ENCODE results near the gene MTHFD1L.

MTHFD1L gene

DNA sequence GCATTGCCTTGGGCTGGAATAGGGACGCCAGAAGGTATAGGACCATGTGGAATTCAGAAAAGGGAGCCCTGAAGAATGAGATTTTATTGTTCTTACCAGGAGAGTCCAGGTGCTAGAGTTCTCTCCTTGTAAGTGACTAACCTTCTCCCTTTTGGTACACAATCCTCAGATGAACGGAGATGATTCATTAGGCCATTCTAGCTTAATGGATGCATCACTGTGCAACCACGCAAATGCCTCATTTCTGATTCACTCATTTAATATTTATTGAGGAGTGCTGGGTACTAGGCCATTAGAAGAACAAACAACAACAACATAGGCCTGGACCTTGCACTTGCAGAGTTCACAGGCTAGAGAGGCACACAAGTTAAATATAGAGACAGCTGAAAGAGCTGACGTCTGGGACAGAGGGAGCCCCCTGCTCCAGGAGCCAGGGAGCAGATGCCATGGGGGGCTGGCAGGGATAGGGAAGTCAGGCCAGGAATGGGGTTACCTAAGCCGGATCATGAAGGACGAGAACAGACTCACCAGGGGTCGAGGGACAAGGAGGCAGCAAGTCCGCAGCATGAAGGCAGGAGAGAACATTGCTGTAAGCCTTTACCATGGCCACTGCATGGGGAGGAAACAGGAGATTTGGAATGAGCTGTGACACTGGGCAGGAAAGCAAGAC is 194.7 kb downstream of the MTHFD1L start:
- peak; percentile 78 for ATAC-seq

DNA sequence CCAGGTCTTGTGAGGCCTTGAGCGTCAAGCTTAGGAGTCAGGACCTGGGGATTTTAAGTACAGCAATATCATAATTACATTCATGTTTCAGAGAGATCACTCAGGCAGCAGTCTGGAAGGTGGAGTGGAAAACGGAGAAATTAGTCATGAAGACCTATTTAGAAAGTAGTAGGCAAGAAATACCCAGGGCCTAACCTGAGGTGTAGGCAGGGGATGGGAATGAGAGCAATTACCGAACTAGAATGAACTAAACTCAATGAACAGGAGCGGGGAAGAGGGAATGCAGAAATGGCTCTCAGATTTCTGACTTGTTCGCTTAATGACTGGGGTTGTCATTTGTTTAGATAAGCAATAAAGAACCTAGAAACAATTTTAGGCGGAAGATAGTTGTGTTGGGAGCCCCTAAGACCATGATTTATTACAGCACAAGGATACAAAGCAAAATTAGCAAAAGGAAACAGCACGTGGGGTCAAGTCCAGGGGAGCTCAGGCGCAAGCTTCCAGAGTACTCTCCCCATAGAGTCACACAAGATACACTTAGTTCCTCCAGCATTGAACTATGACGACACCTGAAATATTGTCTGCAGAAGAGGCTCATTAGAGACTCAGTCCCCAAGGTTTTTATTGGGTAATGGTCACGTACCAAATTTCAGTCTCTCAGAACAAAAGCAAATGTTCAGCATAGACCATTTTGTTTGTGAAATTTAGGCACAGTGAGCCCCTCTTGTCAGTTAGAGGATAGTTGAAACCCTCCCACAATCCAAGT is 195.4 kb downstream of the MTHFD1L start:
- ATAC-seq, result no peak
- TF ChIP-seq PPARA (CRISPR knock-in tag; IDR thresholded peaks at IDR 0.05; ENCODE audit: borderline replicate concordance) (no peak), ZNF70 (CRISPR knock-in tag; IDR thresholded peaks at IDR 0.05) (no peak), ZNF565 (CRISPR knock-in tag; conservative IDR thresholded peaks at IDR 0.05; ENCODE audit: low read depth) (no peak), SNAI2 (CRISPR knock-in tag; IDR thresholded peaks at IDR 0.05) (no peak), GLIS3 (CRISPR knock-in tag; IDR thresholded peaks at IDR 0.05) (no peak), ARNTL (CRISPR knock-in tag; IDR thresholded peaks at IDR 0.05; ENCODE audit: borderline replicate concordance, low read depth) (no peak), CSDC2 (CRISPR knock-in tag; IDR thresholded peaks at IDR 0.05) (no peak), ESRRG (CRISPR knock-in tag; IDR thresholded peaks at IDR 0.05) (no peak), OSR1 (CRISPR knock-in tag; IDR thresholded peaks at IDR 0.05) (no peak), ZC3H10 (CRISPR knock-in tag; IDR thresholded peaks at IDR 0.05) (no peak), ZFP3 (CRISPR knock-in tag; IDR thresholded peaks at IDR 0.05) (no peak), ISL1 (CRISPR knock-in tag; IDR thresholded peaks at IDR 0.05) (no peak), RARB (CRISPR knock-in tag; IDR thresholded peaks at IDR 0.05) (no peak)
- TF ChIP-seq, protein P1, sequence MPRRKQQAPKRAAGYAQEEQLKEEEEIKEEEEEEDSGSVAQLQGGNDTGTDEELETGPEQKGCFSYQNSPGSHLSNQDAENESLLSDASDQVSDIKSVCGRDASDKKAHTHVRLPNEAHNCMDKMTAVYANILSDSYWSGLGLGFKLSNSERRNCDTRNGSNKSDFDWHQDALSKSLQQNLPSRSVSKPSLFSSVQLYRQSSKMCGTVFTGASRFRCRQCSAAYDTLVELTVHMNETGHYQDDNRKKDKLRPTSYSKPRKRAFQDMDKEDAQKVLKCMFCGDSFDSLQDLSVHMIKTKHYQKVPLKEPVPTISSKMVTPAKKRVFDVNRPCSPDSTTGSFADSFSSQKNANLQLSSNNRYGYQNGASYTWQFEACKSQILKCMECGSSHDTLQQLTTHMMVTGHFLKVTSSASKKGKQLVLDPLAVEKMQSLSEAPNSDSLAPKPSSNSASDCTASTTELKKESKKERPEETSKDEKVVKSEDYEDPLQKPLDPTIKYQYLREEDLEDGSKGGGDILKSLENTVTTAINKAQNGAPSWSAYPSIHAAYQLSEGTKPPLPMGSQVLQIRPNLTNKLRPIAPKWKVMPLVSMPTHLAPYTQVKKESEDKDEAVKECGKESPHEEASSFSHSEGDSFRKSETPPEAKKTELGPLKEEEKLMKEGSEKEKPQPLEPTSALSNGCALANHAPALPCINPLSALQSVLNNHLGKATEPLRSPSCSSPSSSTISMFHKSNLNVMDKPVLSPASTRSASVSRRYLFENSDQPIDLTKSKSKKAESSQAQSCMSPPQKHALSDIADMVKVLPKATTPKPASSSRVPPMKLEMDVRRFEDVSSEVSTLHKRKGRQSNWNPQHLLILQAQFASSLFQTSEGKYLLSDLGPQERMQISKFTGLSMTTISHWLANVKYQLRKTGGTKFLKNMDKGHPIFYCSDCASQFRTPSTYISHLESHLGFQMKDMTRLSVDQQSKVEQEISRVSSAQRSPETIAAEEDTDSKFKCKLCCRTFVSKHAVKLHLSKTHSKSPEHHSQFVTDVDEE (CRISPR knock-in tag; IDR thresholded peaks at IDR 0.05), result no peak
- TF ChIP-seq, protein P2, sequence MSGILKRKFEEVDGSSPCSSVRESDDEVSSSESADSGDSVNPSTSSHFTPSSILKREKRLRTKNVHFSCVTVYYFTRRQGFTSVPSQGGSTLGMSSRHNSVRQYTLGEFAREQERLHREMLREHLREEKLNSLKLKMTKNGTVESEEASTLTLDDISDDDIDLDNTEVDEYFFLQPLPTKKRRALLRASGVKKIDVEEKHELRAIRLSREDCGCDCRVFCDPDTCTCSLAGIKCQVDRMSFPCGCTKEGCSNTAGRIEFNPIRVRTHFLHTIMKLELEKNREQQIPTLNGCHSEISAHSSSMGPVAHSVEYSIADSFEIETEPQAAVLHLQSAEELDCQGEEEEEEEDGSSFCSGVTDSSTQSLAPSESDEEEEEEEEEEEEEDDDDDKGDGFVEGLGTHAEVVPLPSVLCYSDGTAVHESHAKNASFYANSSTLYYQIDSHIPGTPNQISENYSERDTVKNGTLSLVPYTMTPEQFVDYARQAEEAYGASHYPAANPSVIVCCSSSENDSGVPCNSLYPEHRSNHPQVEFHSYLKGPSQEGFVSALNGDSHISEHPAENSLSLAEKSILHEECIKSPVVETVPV (CRISPR knock-in tag; IDR thresholded peaks at IDR 0.05), result no peak
- TF ChIP-seq, protein P3, sequence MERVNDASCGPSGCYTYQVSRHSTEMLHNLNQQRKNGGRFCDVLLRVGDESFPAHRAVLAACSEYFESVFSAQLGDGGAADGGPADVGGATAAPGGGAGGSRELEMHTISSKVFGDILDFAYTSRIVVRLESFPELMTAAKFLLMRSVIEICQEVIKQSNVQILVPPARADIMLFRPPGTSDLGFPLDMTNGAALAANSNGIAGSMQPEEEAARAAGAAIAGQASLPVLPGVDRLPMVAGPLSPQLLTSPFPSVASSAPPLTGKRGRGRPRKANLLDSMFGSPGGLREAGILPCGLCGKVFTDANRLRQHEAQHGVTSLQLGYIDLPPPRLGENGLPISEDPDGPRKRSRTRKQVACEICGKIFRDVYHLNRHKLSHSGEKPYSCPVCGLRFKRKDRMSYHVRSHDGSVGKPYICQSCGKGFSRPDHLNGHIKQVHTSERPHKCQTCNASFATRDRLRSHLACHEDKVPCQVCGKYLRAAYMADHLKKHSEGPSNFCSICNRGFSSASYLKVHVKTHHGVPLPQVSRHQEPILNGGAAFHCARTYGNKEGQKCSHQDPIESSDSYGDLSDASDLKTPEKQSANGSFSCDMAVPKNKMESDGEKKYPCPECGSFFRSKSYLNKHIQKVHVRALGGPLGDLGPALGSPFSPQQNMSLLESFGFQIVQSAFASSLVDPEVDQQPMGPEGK (CRISPR knock-in tag; IDR thresholded peaks at IDR 0.05; ENCODE audit: borderline replicate concordance), result no peak

More for the DNA sequence above, 194.7 kb downstream of the MTHFD1L start:
- TF ChIP-seq, protein P3 (CRISPR knock-in tag; IDR thresholded peaks at IDR 0.05; ENCODE audit: borderline replicate concordance), result no peak; the same call in 1 of the 2 replicates
- TF ChIP-seq TOX (CRISPR knock-in tag; IDR thresholded peaks at IDR 0.05; ENCODE audit: borderline replicate concordance) (peak; percentile 80; the same call in 1 of the 2 replicates), ISL1 (CRISPR knock-in tag; IDR thresholded peaks at IDR 0.05) (peak; percentile 90), ZC3H10 (CRISPR knock-in tag; IDR thresholded peaks at IDR 0.05) (peak; percentile 62; the same call in 1 of the 2 replicates), RARB (CRISPR knock-in tag; IDR thresholded peaks at IDR 0.05) (no peak), GLIS3 (CRISPR knock-in tag; IDR thresholded peaks at IDR 0.05) (no peak), ESRRG (CRISPR knock-in tag; IDR thresholded peaks at IDR 0.05) (no peak)

DNA sequence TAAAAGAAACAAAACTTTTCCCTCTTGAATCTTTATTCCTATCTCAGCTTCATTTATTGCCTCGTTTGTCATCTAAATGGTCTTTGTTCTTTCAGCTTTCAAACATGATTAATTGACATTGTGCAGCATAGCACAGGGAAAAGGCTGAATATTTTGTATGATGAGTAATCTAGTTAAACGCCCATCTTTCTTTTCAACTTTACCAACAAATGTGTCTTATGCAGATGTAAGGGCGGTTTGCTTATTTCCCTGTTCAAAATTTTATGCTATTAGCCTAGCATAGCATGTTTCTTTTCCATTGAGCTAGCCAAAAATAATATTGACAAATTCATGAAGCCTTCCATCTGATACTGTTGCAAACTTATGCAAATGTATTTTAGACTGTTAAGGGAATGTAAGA is 197.8 kb downstream of the MTHFD1L start:
- ATAC-seq, result peak; percentile 50
- TF ChIP-seq CSDC2 (CRISPR knock-in tag; IDR thresholded peaks at IDR 0.05), result no peak
- peak; percentile 92 for TF ChIP-seq TOX (CRISPR knock-in tag; IDR thresholded peaks at IDR 0.05; ENCODE audit: borderline replicate concordance)
- TF ChIP-seq ISL1 (CRISPR knock-in tag; IDR thresholded peaks at IDR 0.05), result peak; percentile 89
- TF ChIP-seq, protein P4, sequence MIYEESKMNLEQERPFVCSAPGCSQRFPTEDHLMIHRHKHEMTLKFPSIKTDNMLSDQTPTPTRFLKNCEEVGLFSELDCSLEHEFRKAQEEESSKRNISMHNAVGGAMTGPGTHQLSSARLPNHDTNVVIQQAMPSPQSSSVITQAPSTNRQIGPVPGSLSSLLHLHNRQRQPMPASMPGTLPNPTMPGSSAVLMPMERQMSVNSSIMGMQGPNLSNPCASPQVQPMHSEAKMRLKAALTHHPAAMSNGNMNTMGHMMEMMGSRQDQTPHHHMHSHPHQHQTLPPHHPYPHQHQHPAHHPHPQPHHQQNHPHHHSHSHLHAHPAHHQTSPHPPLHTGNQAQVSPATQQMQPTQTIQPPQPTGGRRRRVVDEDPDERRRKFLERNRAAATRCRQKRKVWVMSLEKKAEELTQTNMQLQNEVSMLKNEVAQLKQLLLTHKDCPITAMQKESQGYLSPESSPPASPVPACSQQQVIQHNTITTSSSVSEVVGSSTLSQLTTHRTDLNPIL (CRISPR knock-in tag; IDR thresholded peaks at IDR 0.05; ENCODE audit: low read depth), result peak; percentile 68; the same call in 1 of the 2 replicates
- no peak for TF ChIP-seq TCF4 (CRISPR knock-in tag; IDR thresholded peaks at IDR 0.05; ENCODE audit: borderline replicate concordance)
- TF ChIP-seq, protein P2 (CRISPR knock-in tag; IDR thresholded peaks at IDR 0.05), result no peak
- no peak for TF ChIP-seq ZNF70 (CRISPR knock-in tag; IDR thresholded peaks at IDR 0.05)
- peak; percentile 91 for TF ChIP-seq ZC3H10 (CRISPR knock-in tag; IDR thresholded peaks at IDR 0.05)
- TF ChIP-seq OSR1 (CRISPR knock-in tag; IDR thresholded peaks at IDR 0.05), result no peak
- TF ChIP-seq ZNF565 (CRISPR knock-in tag; conservative IDR thresholded peaks at IDR 0.05; ENCODE audit: low read depth), result no peak
- no peak for TF ChIP-seq ZNF8 (CRISPR knock-in tag; IDR thresholded peaks at IDR 0.05)
- no peak for TF ChIP-seq BACH2 (CRISPR knock-in tag; IDR thresholded peaks at IDR 0.05; ENCODE audit: borderline replicate concordance)
- no peak for TF ChIP-seq ZFP3 (CRISPR knock-in tag; IDR thresholded peaks at IDR 0.05)
- no peak for TF ChIP-seq ARNTL (CRISPR knock-in tag; IDR thresholded peaks at IDR 0.05; ENCODE audit: borderline replicate concordance, low read depth)
- peak; percentile 54; the same call in 1 of the 2 replicates for TF ChIP-seq RARB (CRISPR knock-in tag; IDR thresholded peaks at IDR 0.05)
- TF ChIP-seq ZFP30 (CRISPR knock-in tag; IDR thresholded peaks at IDR 0.05), result no peak
- TF ChIP-seq PPARA (CRISPR knock-in tag; IDR thresholded peaks at IDR 0.05; ENCODE audit: borderline replicate concordance), result no peak

Measured in SK-N-SH treated with all-trans-retinoic acid at 6 μM for 48 hours (cell line).